ENCODE results near the gene TSLP. TPM values are rescaled to one million over a fixed set of nuclear protein-coding genes. Genes with fewer than 3 reads are reported as not detected.

Gene TSLP
- total and polyA plus RNA-seq, 2 donors (not counting 1 experiment from before 2014, with no cell fraction given): not detected

DNA sequence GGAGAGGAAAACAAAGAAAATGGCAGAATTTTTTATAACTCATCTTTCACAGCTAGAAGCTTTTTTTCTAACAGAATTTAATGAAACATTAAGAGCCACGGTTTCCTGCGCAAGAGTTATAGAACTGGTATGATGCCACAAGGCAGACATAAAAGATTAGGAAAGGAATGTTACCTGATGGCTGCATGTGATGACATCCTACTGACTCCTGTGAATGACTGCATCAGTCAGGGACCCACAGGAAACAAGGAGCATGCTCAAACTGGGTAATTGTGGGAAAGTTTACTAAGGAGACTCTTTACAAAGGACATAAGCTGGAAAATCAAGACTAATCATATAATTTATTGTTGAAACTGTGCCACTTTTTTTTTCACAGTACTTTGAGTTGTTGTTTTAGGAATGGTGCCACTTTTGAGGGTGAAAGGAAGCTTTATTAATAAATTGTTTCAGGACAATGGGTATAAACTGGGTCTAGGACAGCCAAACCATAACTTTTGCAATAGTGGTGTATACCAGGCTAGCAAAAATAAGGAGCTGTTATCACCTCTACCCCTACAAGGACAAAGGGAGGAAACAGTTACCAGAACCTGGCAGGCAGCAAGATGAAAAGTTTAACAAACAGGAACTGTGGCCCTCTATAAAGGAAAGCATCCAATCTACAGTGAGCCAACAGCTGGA lies 5.1 kb upstream of the TSLP start:
- WGBS (ENCODE audit: insufficient coverage): no CpG with 5 or more reads among the region's 2 CpGs
- H3K27ac Mint-ChIP-seq: no peak overlapping the region
- TF ChIP-seq, protein P1, sequence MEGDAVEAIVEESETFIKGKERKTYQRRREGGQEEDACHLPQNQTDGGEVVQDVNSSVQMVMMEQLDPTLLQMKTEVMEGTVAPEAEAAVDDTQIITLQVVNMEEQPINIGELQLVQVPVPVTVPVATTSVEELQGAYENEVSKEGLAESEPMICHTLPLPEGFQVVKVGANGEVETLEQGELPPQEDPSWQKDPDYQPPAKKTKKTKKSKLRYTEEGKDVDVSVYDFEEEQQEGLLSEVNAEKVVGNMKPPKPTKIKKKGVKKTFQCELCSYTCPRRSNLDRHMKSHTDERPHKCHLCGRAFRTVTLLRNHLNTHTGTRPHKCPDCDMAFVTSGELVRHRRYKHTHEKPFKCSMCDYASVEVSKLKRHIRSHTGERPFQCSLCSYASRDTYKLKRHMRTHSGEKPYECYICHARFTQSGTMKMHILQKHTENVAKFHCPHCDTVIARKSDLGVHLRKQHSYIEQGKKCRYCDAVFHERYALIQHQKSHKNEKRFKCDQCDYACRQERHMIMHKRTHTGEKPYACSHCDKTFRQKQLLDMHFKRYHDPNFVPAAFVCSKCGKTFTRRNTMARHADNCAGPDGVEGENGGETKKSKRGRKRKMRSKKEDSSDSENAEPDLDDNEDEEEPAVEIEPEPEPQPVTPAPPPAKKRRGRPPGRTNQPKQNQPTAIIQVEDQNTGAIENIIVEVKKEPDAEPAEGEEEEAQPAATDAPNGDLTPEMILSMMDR (IDR thresholded peaks at IDR 0.05): no peak
- TF ChIP-seq EZH2 (IDR thresholded peaks at IDR 0.05; ENCODE audit: borderline replicate concordance, insufficient read depth, low read depth, low read length, poor library complexity, severe bottlenecking): no peak
- H3K4me1 Mint-ChIP-seq: peaks cover 6% of the 10 kb centered on the region
- H3K36me3 ChIP-seq (replicated peaks in 1 of 2; ENCODE audit: control extremely low read depth in 1 of 2, control insufficient read depth in 1 of 2, extremely low read depth in 1 of 2, insufficient read depth in 2 of 2, low read length in 1 of 2): no peaks in the 10 kb centered on the region
- no peak overlapping the region for H3K27ac ChIP-seq (ENCODE audit: low read length in 2 of 2)
- peaks cover 51% of the 10 kb centered on the region for H3K27me3 Mint-ChIP-seq
- intact Hi-C loops (cut with micrococcal nuclease): no loop called here
- no peaks in the 10 kb centered on the region for H3K9me3 Mint-ChIP-seq (ENCODE audit: insufficient read depth)
- ChIA-PET CTCF (no interaction called here), POLR2A (no interaction called here)
- no peak overlapping the region for H3K4me2 ChIP-seq (replicated peaks; ENCODE audit: low read depth, low read length, poor library complexity, severe bottlenecking)
- H2AFZ ChIP-seq (ENCODE audit: insufficient read depth, low read depth, low read length, poor library complexity, severe bottlenecking): no peak overlapping the region
- no peaks in the 10 kb centered on the region for H4K20me1 ChIP-seq (ENCODE audit: control insufficient read depth, insufficient read depth, low read length, poor library complexity, severe bottlenecking)
- H3K4me3 Mint-ChIP-seq: no peak overlapping the region
- H3K27me3 ChIP-seq (replicated peaks in 1 of 4; ENCODE audit: control extremely low read depth in 1 of 4, control insufficient read depth in 3 of 4, insufficient read depth in 4 of 4, low read length in 3 of 4): peaks cover 0 to 36% (median 15%) of the 10 kb centered on the region in 4 experiments
- no peak for ATAC-seq (ENCODE audit: low read depth)
- no peak overlapping the region for H3K4me3 ChIP-seq (ENCODE audit: control extremely low read depth in 1 of 5, extremely low read depth in 1 of 5, insufficient read depth in 1 of 5, low read depth in 2 of 5, low read length in 4 of 5)
- DNase-seq: no peak
- no peak overlapping the region for H3K9ac ChIP-seq (ENCODE audit: low read length)
- H3K79me2 ChIP-seq (ENCODE audit: control insufficient read depth, insufficient read depth, low read length): no peaks in the 10 kb centered on the region
- H3K4me1 ChIP-seq (ENCODE audit: control insufficient read depth in 2 of 2, insufficient read depth in 2 of 2, low read length in 2 of 2): peaks cover 7 to 9% of the 10 kb centered on the region in 2 donors
- no peaks in the 10 kb centered on the region for H3K9me3 ChIP-seq (ENCODE audit: control extremely low read depth in 1 of 3, control insufficient read depth in 2 of 3, insufficient read depth in 1 of 3, low read length in 2 of 3)

GRCh38 chr5:111068213-111068612 lies 3.3 kb upstream of the TSLP start:
- peaks cover 0 to 5% (median 0%) of the 10 kb centered on the region in 3 donors for H3K9me3 ChIP-seq (ENCODE audit: control extremely low read depth in 1 of 3, control insufficient read depth in 2 of 3, insufficient read depth in 1 of 3, low read length in 2 of 3)
- POLR2A ChIA-PET: no interaction called here
- DNase-seq: no peak
- H3K27ac Mint-ChIP-seq: no peak overlapping the region
- H3K4me1 Mint-ChIP-seq: peaks cover 14% of the 10 kb centered on the region
- no peaks in the 10 kb centered on the region for H4K20me1 ChIP-seq (ENCODE audit: control insufficient read depth, insufficient read depth, low read length, poor library complexity, severe bottlenecking)
- CTCF ChIA-PET: no interaction called here
- H3K9ac ChIP-seq (ENCODE audit: low read length): no peak overlapping the region
- H3K4me2 ChIP-seq (replicated peaks; ENCODE audit: low read depth, low read length, poor library complexity, severe bottlenecking): no peak overlapping the region
- no peak overlapping the region for H3K4me3 Mint-ChIP-seq
- H3K27me3 Mint-ChIP-seq: peaks cover 64% of the 10 kb centered on the region
- TF ChIP-seq, protein P1 (IDR thresholded peaks at IDR 0.05): no peak
- no peak for TF ChIP-seq EZH2 (IDR thresholded peaks at IDR 0.05; ENCODE audit: borderline replicate concordance, insufficient read depth, low read depth, low read length, poor library complexity, severe bottlenecking)
- H2AFZ ChIP-seq (ENCODE audit: insufficient read depth, low read depth, low read length, poor library complexity, severe bottlenecking): no peak overlapping the region
- no peaks in the 10 kb centered on the region for H3K79me2 ChIP-seq (ENCODE audit: control insufficient read depth, insufficient read depth, low read length)
- ATAC-seq (ENCODE audit: low read depth): no peak
- H3K4me1 ChIP-seq (ENCODE audit: control insufficient read depth in 2 of 2, insufficient read depth in 2 of 2, low read length in 2 of 2): peaks cover 15 to 16% of the 10 kb centered on the region in 2 donors
- no peaks in the 10 kb centered on the region for H3K9me3 Mint-ChIP-seq (ENCODE audit: insufficient read depth)
- peaks cover 0 to 45% (median 25%) of the 10 kb centered on the region in 4 experiments for H3K27me3 ChIP-seq (replicated peaks in 1 of 4; ENCODE audit: control extremely low read depth in 1 of 4, control insufficient read depth in 3 of 4, insufficient read depth in 4 of 4, low read length in 3 of 4)
- H3K4me3 ChIP-seq (ENCODE audit: control extremely low read depth in 1 of 5, extremely low read depth in 1 of 5, insufficient read depth in 1 of 5, low read depth in 2 of 5, low read length in 4 of 5): no peak overlapping the region
- H3K27ac ChIP-seq (ENCODE audit: low read length in 2 of 2): no peak overlapping the region
- no peaks in the 10 kb centered on the region for H3K36me3 ChIP-seq (replicated peaks in 1 of 2; ENCODE audit: control extremely low read depth in 1 of 2, control insufficient read depth in 1 of 2, extremely low read depth in 1 of 2, insufficient read depth in 2 of 2, low read length in 1 of 2)
- intact Hi-C loops (cut with micrococcal nuclease): no loop called here
- no CpG with 5 or more reads among the region's 2 CpGs for WGBS (ENCODE audit: insufficient coverage)

Measured in B cell (primary cell).